Fibroblast of lung (primary cell): ENCODE measurements around the gene ADGRF5. TPM values are rescaled to one million over a fixed set of nuclear protein-coding genes. Genes with fewer than 3 reads are reported as not detected.

Experiments used
- DNase-seq, 2 donors: peaks; one replicate each; pipeline versions ENCODE4 v3.0.0 to v3.0.0-alpha.2; 2010; ENCODE audit warnings: low read depth in 2 of 2
- H2AFZ ChIP-seq: 2 replicates; pipeline ENCODE4 v1.5.1; 2012; ENCODE audit warnings: low read length, control low read depth, inconsistent platforms
- H3K27ac ChIP-seq: 2 replicates; pipeline ENCODE4 v1.5.1; 2011; ENCODE audit warnings: low read length, control low read depth; ENCODE audit not compliant: insufficient read depth
- H3K27me3 ChIP-seq: 2 replicates; pipeline ENCODE4 v1.5.1; 2011; ENCODE audit warnings: mild to moderate bottlenecking, low read length; ENCODE audit not compliant: control insufficient read depth, insufficient read depth
- H3K36me3 ChIP-seq: 2 replicates; pipeline ENCODE4 v1.5.1; 2011; ENCODE audit warnings: low read length; ENCODE audit not compliant: control insufficient read depth, insufficient read depth
- H3K4me1 ChIP-seq: 2 replicates; pipeline ENCODE4 v1.5.1; 2011; ENCODE audit warnings: low read length; ENCODE audit not compliant: control insufficient read depth, insufficient read depth; ENCODE audit errors: extremely low read depth
- H3K4me2 ChIP-seq: 2 replicates; pipeline ENCODE4 v1.5.1; 2011; ENCODE audit warnings: low read length, control low read depth; ENCODE audit not compliant: insufficient read depth; ENCODE audit errors: extremely low read depth
- H3K4me3 ChIP-seq, 4 experiments: fragments of 200-600 bp in 1 of 4; sonication (generic) in 1 of 4; replicated peaks in 1 of 4; 2 replicates each; pipeline ENCODE4 v1.5.1; 2011 to 2016; ENCODE audit warnings: low read length in 4 of 4, low read depth in 3 of 4, mild to moderate bottlenecking in 3 of 4, control low read depth in 2 of 4, inconsistent platforms in 1 of 4, mixed read lengths in 1 of 4; ENCODE audit not compliant: insufficient read depth in 1 of 4; ENCODE audit errors: control extremely low read depth in 1 of 4
- H3K79me2 ChIP-seq: 2 replicates; pipeline ENCODE4 v1.5.1; 2012; ENCODE audit warnings: mild to moderate bottlenecking, low read length, inconsistent platforms; ENCODE audit not compliant: control insufficient read depth, insufficient read depth
- H3K9ac ChIP-seq: 2 replicates; pipeline ENCODE4 v1.5.1; 2011; ENCODE audit warnings: mild to moderate bottlenecking, low read length, control low read depth; ENCODE audit not compliant: insufficient read depth
- H3K9me3 ChIP-seq: 2 replicates; pipeline ENCODE4 v1.5.1; 2012; ENCODE audit warnings: low read depth, low read length; ENCODE audit not compliant: control insufficient read depth, insufficient read depth
- H4K20me1 ChIP-seq: 2 replicates; pipeline ENCODE4 v1.5.1; 2011; ENCODE audit warnings: low read length; ENCODE audit not compliant: control insufficient read depth, insufficient read depth; ENCODE audit errors: extremely low read depth
- CTCF ChIP-seq, 2 donors: IDR thresholded peaks in 1 of 2; conservative IDR thresholded peaks in 1 of 2; 1 replicate in 1 of 2; 2 replicates in 1 of 2; pipeline ENCODE4 v1.5.1; 2011 to 2012; ENCODE audit warnings: low read length in 2 of 2, control low read depth in 1 of 2, inconsistent platforms in 1 of 2, low read depth in 1 of 2, mild to moderate bottlenecking in 1 of 2
- EZH2 ChIP-seq: IDR thresholded peaks from 2 replicates; pipeline ENCODE4 v1.5.1; 2012; ENCODE audit warnings: low read length, control low read depth, mild to moderate bottlenecking; ENCODE audit errors: missing control alignments
- polyA plus RNA-seq, 2 donors: library from polyadenylated mRNA; depleted of rRNA in 1 of 2; stranded (reverse) in 1 of 2; unstranded in 1 of 2; fragments of >200 nt; gene quantifications; 2 replicates each; pipeline ENCODE4 v1.2.1, GENCODE V29; 2011 to 2012; ENCODE audit warnings: missing spikeins in 1 of 2
- total RNA-seq: library from RNA; depleted of rRNA; stranded (reverse); fragments of >200 nt; gene quantifications from 2 replicates; pipeline ENCODE4 v1.2.1, GENCODE V29; 2014

Gene ADGRF5
- total and polyA plus RNA-seq, 2 donors (not counting 1 experiment from before 2014, with no cell fraction given): under 0.01 to 19.3 TPM

GRCh38 chr6:46898006-46898405 lies 23.7 kb downstream of the ADGRF5 start:
- Histone ChIP-seq H4K20me1 (no peaks in the 10 kb centered on the region), H2AFZ (no peak overlapping the region), H3K27me3 (no peaks in the 10 kb centered on the region), H3K9ac (no peak overlapping the region), H3K27ac (no peak overlapping the region), H3K4me3 (no peak overlapping the region), H3K4me2 (no peak overlapping the region), H3K79me2 (no peaks in the 10 kb centered on the region), H3K9me3 (no peaks in the 10 kb centered on the region), H3K4me1 (no peaks in the 10 kb centered on the region), H3K36me3 (no peaks in the 10 kb centered on the region)
- TF ChIP-seq CTCF (conservative IDR thresholded peaks at IDR 0.05 in 1 of 2, IDR thresholded peaks at IDR 0.05 in 1 of 2; ENCODE audit: low read depth in 1 of 2, low read length in 2 of 2) (no peak), EZH2 (no peak)
- peak in 1 of 2 donors; percentile 47 for DNase-seq

GRCh38 chr6:46896871-46897270 lies 24.9 kb downstream of the ADGRF5 start:
- Histone ChIP-seq H3K27ac (no peak overlapping the region), H3K36me3 (no peaks in the 10 kb centered on the region), H2AFZ (no peak overlapping the region), H3K4me1 (no peaks in the 10 kb centered on the region), H3K27me3 (no peaks in the 10 kb centered on the region), H3K4me3 (no peak overlapping the region), H3K4me2 (no peak overlapping the region), H3K9ac (no peak overlapping the region), H3K79me2 (no peaks in the 10 kb centered on the region), H4K20me1 (no peaks in the 10 kb centered on the region), H3K9me3 (no peaks in the 10 kb centered on the region)
- DNase-seq: no peak
- TF ChIP-seq CTCF (conservative IDR thresholded peaks at IDR 0.05 in 1 of 2, IDR thresholded peaks at IDR 0.05 in 1 of 2; ENCODE audit: low read depth in 1 of 2, low read length in 2 of 2) (no peak), EZH2 (no peak)

GRCh38 chr6:46895930-46896329 lies 25.8 kb downstream of the ADGRF5 start:
- no peaks in the 10 kb centered on the region for H3K36me3 ChIP-seq
- H2AFZ ChIP-seq: no peak overlapping the region
- H3K79me2 ChIP-seq: no peaks in the 10 kb centered on the region
- H3K4me1 ChIP-seq: no peaks in the 10 kb centered on the region
- H3K9ac ChIP-seq: no peak overlapping the region
- H3K27me3 ChIP-seq: no peaks in the 10 kb centered on the region
- no peaks in the 10 kb centered on the region for H3K9me3 ChIP-seq
- no peak overlapping the region for H3K27ac ChIP-seq
- DNase-seq: peak in 1 of 2 donors; percentile 12
- no peak overlapping the region for H3K4me3 ChIP-seq
- no peak for TF ChIP-seq EZH2
- TF ChIP-seq CTCF (conservative IDR thresholded peaks at IDR 0.05 in 1 of 2, IDR thresholded peaks at IDR 0.05 in 1 of 2; ENCODE audit: low read depth in 1 of 2, low read length in 2 of 2): no peak
- H3K4me2 ChIP-seq: no peak overlapping the region
- no peaks in the 10 kb centered on the region for H4K20me1 ChIP-seq
